ENCODE measurements around the gene UCK1. TPM values are rescaled to one million over a fixed set of nuclear protein-coding genes. Genes with fewer than 3 reads are reported as not detected.

UCK1 gene
- polyA plus RNA-seq, 1 donor (not counting 4 experiments of a cell fraction or from before 2014, with no cell fraction given): 15.4 TPM

GRCh38 chr9:131528186-131528585 is 2.9 kb downstream of the UCK1 start:
- dilution Hi-C loops (cut with MboI; ENCODE audit: extremely low pct_ligation_motif_present, low sequenced_read_pairs): no loop called here
- H3K4me1 ChIP-seq (ENCODE audit: control insufficient read depth, extremely low read depth, insufficient read depth, low read length): peaks cover 11% of the 10 kb centered on the region
- no peak overlapping the region for H2AFZ ChIP-seq (ENCODE audit: control insufficient read depth, low read length)
- no peak for TF ChIP-seq EZH2 (IDR thresholded peaks at IDR 0.05; ENCODE audit: low read length)
- TF ChIP-seq, protein P1, sequence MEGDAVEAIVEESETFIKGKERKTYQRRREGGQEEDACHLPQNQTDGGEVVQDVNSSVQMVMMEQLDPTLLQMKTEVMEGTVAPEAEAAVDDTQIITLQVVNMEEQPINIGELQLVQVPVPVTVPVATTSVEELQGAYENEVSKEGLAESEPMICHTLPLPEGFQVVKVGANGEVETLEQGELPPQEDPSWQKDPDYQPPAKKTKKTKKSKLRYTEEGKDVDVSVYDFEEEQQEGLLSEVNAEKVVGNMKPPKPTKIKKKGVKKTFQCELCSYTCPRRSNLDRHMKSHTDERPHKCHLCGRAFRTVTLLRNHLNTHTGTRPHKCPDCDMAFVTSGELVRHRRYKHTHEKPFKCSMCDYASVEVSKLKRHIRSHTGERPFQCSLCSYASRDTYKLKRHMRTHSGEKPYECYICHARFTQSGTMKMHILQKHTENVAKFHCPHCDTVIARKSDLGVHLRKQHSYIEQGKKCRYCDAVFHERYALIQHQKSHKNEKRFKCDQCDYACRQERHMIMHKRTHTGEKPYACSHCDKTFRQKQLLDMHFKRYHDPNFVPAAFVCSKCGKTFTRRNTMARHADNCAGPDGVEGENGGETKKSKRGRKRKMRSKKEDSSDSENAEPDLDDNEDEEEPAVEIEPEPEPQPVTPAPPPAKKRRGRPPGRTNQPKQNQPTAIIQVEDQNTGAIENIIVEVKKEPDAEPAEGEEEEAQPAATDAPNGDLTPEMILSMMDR (optimal IDR thresholded peaks at IDR 0.05 in 1 of 3, IDR thresholded peaks at IDR 0.05 in 1 of 3, conservative IDR thresholded peaks at IDR 0.05 in 1 of 3; ENCODE audit: extremely low read depth in 1 of 3, insufficient read depth in 2 of 3, low read length in 3 of 3): no peak
- H3K4me2 ChIP-seq (ENCODE audit: control insufficient read depth, extremely low read depth, insufficient read depth, low read depth, low read length): no peak overlapping the region
- FAIRE-seq (no peak), DNase-seq (ENCODE audit: low read depth, low spot score) (no peak)
- H3K4me3 ChIP-seq (ENCODE audit: control insufficient read depth in 2 of 3, extremely low read depth in 1 of 3, insufficient read depth in 2 of 3, low read depth in 1 of 3, low read length in 3 of 3): no peak overlapping the region
- no peak overlapping the region for H3K9ac ChIP-seq (ENCODE audit: control insufficient read depth, extremely low read depth, insufficient read depth, low read length)
- H3K27me3 ChIP-seq (ENCODE audit: control insufficient read depth, extremely low read depth, insufficient read depth, low read length): no peaks in the 10 kb centered on the region
- H3K9me3 ChIP-seq (ENCODE audit: control insufficient read depth, low read depth, low read length): no peaks in the 10 kb centered on the region
- H3K9me1 ChIP-seq (ENCODE audit: control insufficient read depth, extremely low read depth, insufficient read depth, low read length): no peaks in the 10 kb centered on the region
- H3K79me2 ChIP-seq (ENCODE audit: control insufficient read depth, insufficient read depth, low read length): peaks cover 8% of the 10 kb centered on the region
- no peak overlapping the region for H3K27ac ChIP-seq (ENCODE audit: control insufficient read depth, insufficient read depth, low read length)
- peaks cover 4% of the 10 kb centered on the region for H4K20me1 ChIP-seq (ENCODE audit: control insufficient read depth, extremely low read depth, insufficient read depth, low read length)
- H3K36me3 ChIP-seq (ENCODE audit: control insufficient read depth in 2 of 2, extremely low read depth in 1 of 2, insufficient read depth in 2 of 2, low read length in 2 of 2): peaks cover 15 to 30% of the 10 kb centered on the region in 2 experiments

- dilution Hi-C loops (cut with MboI; ENCODE audit: extremely low pct_ligation_motif_present, low sequenced_read_pairs): no loop called here
Observed at GRCh38 chr9:131525643-131526565, 5.2 kb downstream of the UCK1 start.

More at GRCh38 chr9:131525643-131526565, 5.2 kb downstream of the UCK1 start:
- H3K4me1 ChIP-seq (ENCODE audit: control insufficient read depth, extremely low read depth, insufficient read depth, low read length): peaks cover 7% of the 10 kb centered on the region
- no peak overlapping the region for H3K27ac ChIP-seq (ENCODE audit: control insufficient read depth, insufficient read depth, low read length)
- H3K4me2 ChIP-seq (ENCODE audit: control insufficient read depth, extremely low read depth, insufficient read depth, low read depth, low read length): no peak overlapping the region
- no peak for DNase-seq (ENCODE audit: low read depth, low spot score)
- H3K36me3 ChIP-seq (ENCODE audit: control insufficient read depth in 2 of 2, extremely low read depth in 1 of 2, insufficient read depth in 2 of 2, low read length in 2 of 2): peaks cover 31 to 39% of the 10 kb centered on the region in 2 experiments
- no peaks in the 10 kb centered on the region for H3K9me3 ChIP-seq (ENCODE audit: control insufficient read depth, low read depth, low read length)
- TF ChIP-seq, protein P1 (optimal IDR thresholded peaks at IDR 0.05 in 1 of 3, IDR thresholded peaks at IDR 0.05 in 1 of 3, conservative IDR thresholded peaks at IDR 0.05 in 1 of 3; ENCODE audit: extremely low read depth in 1 of 3, insufficient read depth in 2 of 3, low read length in 3 of 3): no peak
- no peak for TF ChIP-seq EZH2 (IDR thresholded peaks at IDR 0.05; ENCODE audit: low read length)
- H4K20me1 ChIP-seq (ENCODE audit: control insufficient read depth, extremely low read depth, insufficient read depth, low read length): peaks cover 4% of the 10 kb centered on the region
- no peak overlapping the region for H2AFZ ChIP-seq (ENCODE audit: control insufficient read depth, low read length)
- no peaks in the 10 kb centered on the region for H3K27me3 ChIP-seq (ENCODE audit: control insufficient read depth, extremely low read depth, insufficient read depth, low read length)
- H3K79me2 ChIP-seq (ENCODE audit: control insufficient read depth, insufficient read depth, low read length): peaks cover 8% of the 10 kb centered on the region
- H3K9ac ChIP-seq (ENCODE audit: control insufficient read depth, extremely low read depth, insufficient read depth, low read length): no peak overlapping the region
- no peak for FAIRE-seq
- no peak overlapping the region for H3K4me3 ChIP-seq (ENCODE audit: control insufficient read depth in 2 of 3, extremely low read depth in 1 of 3, insufficient read depth in 2 of 3, low read depth in 1 of 3, low read length in 3 of 3)
- H3K9me1 ChIP-seq (ENCODE audit: control insufficient read depth, extremely low read depth, insufficient read depth, low read length): no peaks in the 10 kb centered on the region

All from keratinocyte (primary cell).